ENCODE results near the gene AP3S2.

DNA sequence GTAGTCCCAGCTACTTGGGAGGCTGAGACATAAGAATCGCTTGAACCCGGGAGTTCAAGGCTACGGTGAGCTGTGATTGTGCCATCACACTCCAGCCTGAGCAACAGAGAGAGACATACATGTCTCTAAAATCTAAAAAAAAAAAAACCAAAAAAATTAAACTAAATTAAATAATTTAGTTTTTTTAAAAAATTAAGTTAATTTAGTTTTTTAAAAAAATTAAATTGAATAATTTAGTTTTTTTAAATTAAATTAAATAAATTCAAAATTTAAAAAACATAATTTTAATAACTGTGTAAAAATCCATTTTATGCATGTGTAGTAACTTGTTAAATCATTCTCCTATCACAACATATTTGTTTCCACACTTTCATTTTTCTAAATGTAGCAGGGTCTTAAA lies 39.1 kb upstream of the AP3S2 start:
- TF ChIP-seq, protein P1, sequence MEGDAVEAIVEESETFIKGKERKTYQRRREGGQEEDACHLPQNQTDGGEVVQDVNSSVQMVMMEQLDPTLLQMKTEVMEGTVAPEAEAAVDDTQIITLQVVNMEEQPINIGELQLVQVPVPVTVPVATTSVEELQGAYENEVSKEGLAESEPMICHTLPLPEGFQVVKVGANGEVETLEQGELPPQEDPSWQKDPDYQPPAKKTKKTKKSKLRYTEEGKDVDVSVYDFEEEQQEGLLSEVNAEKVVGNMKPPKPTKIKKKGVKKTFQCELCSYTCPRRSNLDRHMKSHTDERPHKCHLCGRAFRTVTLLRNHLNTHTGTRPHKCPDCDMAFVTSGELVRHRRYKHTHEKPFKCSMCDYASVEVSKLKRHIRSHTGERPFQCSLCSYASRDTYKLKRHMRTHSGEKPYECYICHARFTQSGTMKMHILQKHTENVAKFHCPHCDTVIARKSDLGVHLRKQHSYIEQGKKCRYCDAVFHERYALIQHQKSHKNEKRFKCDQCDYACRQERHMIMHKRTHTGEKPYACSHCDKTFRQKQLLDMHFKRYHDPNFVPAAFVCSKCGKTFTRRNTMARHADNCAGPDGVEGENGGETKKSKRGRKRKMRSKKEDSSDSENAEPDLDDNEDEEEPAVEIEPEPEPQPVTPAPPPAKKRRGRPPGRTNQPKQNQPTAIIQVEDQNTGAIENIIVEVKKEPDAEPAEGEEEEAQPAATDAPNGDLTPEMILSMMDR (IDR thresholded peaks at IDR 0.05): no peak
- no peak for TF ChIP-seq POLR2A (IDR thresholded peaks at IDR 0.05)

Data from esophagus squamous epithelium (tissue), 4 donors.